Caco-2 (cell line): ENCODE results near the gene IGSF8. TPM values are rescaled to one million over a fixed set of nuclear protein-coding genes. Genes with fewer than 3 reads are reported as not detected.

Experiments used
- BruUV-seq: library from RNA; stranded (reverse); fragments of 400-500 nt; replicated peaks from 2 replicates; lab custom pipeline; 2021; lab: Mats Ljungman, UMichigan
- CTCF ChIA-PET: fragments of 300-600 bp; sonication (Branson Sonifier 250); formaldehyde crosslinking; loops from one replicate; lab custom pipeline; 2022; ENCODE audit warnings: antibody characterized with exemption; lab: Charles Lee
- POLR2A ChIA-PET: fragments of 300-600 bp; sonication (Branson Sonifier 250); formaldehyde crosslinking; loops from one replicate; lab custom pipeline; 2022; ENCODE audit warnings: antibody characterized with exemption; lab: Charles Lee
- DNase-seq, 2 experiments: peaks; one replicate each; pipeline versions ENCODE4 v3.0.0 to v3.0.0-alpha.2; 2020 to 2022
- H3K27me3 ChIP-seq: replicated peaks from 2 replicates; pipeline ENCODE4 v1.6.0; 2011; ENCODE audit warnings: low read length; ENCODE audit not compliant: control insufficient read depth, insufficient read depth
- H3K36me3 ChIP-seq: 2 replicates; pipeline ENCODE4 v1.5.1; 2011; ENCODE audit warnings: low read length; ENCODE audit not compliant: control insufficient read depth, insufficient read depth
- H3K4me1 ChIP-seq: fragments of 250-450 bp; sonication (Bioruptor Pico); 2 replicates; pipeline ENCODE4 v1.5.1; 2020; ENCODE audit warnings: mild to moderate bottlenecking
- H3K4me3 ChIP-seq: 2 replicates; pipeline ENCODE4 v1.5.1; 2011; ENCODE audit warnings: low read depth, mild to moderate bottlenecking, control low read depth, low read length
- H3K9me3 ChIP-seq: fragments of 250-450 bp; sonication (Bioruptor Pico); 2 replicates; pipeline ENCODE4 v1.5.1; 2020; ENCODE audit warnings: mild to moderate bottlenecking, moderate library complexity
- H3K27ac Mint-ChIP-seq: one replicate; pipeline ENCODE4 v1.8.0; 2022; ENCODE audit warnings: mixed read lengths; ENCODE audit not compliant: unreplicated experiment
- H3K27me3 Mint-ChIP-seq: one replicate; pipeline ENCODE4 v1.8.0; 2022; ENCODE audit warnings: mixed read lengths; ENCODE audit not compliant: insufficient read depth, unreplicated experiment
- H3K36me3 Mint-ChIP-seq: one replicate; pipeline ENCODE4 v1.8.0; 2022; ENCODE audit warnings: mild to moderate bottlenecking, mixed read lengths; ENCODE audit not compliant: insufficient read depth, unreplicated experiment
- H3K4me1 Mint-ChIP-seq: one replicate; pipeline ENCODE4 v1.8.0; 2022; ENCODE audit warnings: low read depth, mixed read lengths; ENCODE audit not compliant: unreplicated experiment
- H3K4me3 Mint-ChIP-seq: one replicate; pipeline ENCODE4 v1.8.0; 2022; ENCODE audit warnings: mild to moderate bottlenecking, moderate library complexity, mixed read lengths; ENCODE audit not compliant: unreplicated experiment
- H3K9me3 Mint-ChIP-seq: one replicate; pipeline ENCODE4 v1.8.0; 2022; ENCODE audit warnings: mixed read lengths; ENCODE audit not compliant: unreplicated experiment
- intact Hi-C: fragments of 100-400 bp; cut with micrococcal nuclease; formaldehyde crosslinking; loops from one replicate; pipeline ENCODE4 v1.10.0; 2022; ENCODE audit not compliant: unreplicated experiment
- total RNA-seq: library from RNA; stranded (reverse); gene quantifications from 2 replicates; pipeline ENCODE4 v1.2.3, GENCODE V29; 2022
- TF ChIP-seq, protein P1 (sequence below), 2 experiments: fragments of 200-600 bp in 1 of 2; IDR thresholded peaks; 1 replicate in 1 of 2; 2 replicates in 1 of 2; pipeline versions ENCODE4 v1.5.1 to v1.8.0; 2011 to 2022; ENCODE audit warnings: antibody characterized with exemption in 1 of 2, control low read depth in 1 of 2, inconsistent platforms in 1 of 2, low read depth in 1 of 2, low read length in 1 of 2, mild to moderate bottlenecking in 1 of 2, moderate library complexity in 1 of 2; ENCODE audit not compliant: insufficient read depth in 1 of 2, severe bottlenecking in 1 of 2, unreplicated experiment in 1 of 2

Gene IGSF8
- total RNA-seq, 1 experiment from 2014 or later: 15.4 TPM

DNA sequence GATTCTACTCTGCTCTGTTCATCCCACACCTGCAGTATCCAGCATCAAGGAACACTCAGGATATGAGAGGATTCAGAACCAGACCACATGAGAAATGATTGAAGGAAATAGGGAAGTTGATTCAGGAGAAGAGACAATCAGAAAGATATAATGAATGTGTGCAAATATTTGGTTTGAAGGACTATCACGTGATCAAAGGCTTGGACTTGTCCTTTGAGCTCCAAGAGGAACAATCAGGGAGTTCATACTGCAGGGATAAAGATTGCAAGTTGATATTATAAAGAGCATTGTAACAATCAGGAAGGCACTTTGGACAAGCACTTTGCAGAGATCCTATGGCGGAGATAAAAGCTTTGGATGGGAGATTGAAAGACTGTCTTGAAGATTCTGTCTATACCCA, 52.8 kb downstream of the IGSF8 start:
- no peak overlapping the region for H3K27ac Mint-ChIP-seq
- H3K4me3 Mint-ChIP-seq: no peak overlapping the region
- H3K4me1 ChIP-seq: no peaks in the 10 kb centered on the region
- POLR2A ChIA-PET: interaction anchor here (0.6 kb wide), 1 partner anchor 95 kb away, joined by 7 read pairs; no protein-coding TSS in a partner anchor
- intact Hi-C loops: loop anchor here (1.0 to 2.0 kb wide), 2 partner anchors 25 to 33 kb away; partner anchors contain the start of gene KCNJ10
- H3K27me3 ChIP-seq: no peaks in the 10 kb centered on the region
- peaks cover 18% of the 10 kb centered on the region for H3K4me1 Mint-ChIP-seq
- no peaks in the 10 kb centered on the region for H3K36me3 ChIP-seq
- H3K4me3 ChIP-seq: no peak overlapping the region
- H3K36me3 Mint-ChIP-seq: no peaks in the 10 kb centered on the region
- no TSS peak for BruUV-seq
- TF ChIP-seq, protein P1, sequence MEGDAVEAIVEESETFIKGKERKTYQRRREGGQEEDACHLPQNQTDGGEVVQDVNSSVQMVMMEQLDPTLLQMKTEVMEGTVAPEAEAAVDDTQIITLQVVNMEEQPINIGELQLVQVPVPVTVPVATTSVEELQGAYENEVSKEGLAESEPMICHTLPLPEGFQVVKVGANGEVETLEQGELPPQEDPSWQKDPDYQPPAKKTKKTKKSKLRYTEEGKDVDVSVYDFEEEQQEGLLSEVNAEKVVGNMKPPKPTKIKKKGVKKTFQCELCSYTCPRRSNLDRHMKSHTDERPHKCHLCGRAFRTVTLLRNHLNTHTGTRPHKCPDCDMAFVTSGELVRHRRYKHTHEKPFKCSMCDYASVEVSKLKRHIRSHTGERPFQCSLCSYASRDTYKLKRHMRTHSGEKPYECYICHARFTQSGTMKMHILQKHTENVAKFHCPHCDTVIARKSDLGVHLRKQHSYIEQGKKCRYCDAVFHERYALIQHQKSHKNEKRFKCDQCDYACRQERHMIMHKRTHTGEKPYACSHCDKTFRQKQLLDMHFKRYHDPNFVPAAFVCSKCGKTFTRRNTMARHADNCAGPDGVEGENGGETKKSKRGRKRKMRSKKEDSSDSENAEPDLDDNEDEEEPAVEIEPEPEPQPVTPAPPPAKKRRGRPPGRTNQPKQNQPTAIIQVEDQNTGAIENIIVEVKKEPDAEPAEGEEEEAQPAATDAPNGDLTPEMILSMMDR (IDR thresholded peaks at IDR 0.05; ENCODE audit: insufficient read depth in 1 of 2, low read depth in 1 of 2, low read length in 1 of 2, severe bottlenecking in 1 of 2, unreplicated experiment in 1 of 2): no peak
- no peaks in the 10 kb centered on the region for H3K9me3 Mint-ChIP-seq
- no peak for DNase-seq
- CTCF ChIA-PET: interaction anchor here (1.0 to 2.5 kb wide), 6 partner anchors 8 to 206 kb away, joined by 3 to 16 read pairs (median 4); partner anchors contain the start of gene KCNJ10
- H3K9me3 ChIP-seq: no peaks in the 10 kb centered on the region
- peaks cover 19% of the 10 kb centered on the region for H3K27me3 Mint-ChIP-seq

- Histone ChIP-seq H3K27me3 (no peaks in the 10 kb centered on the region), H3K9me3 (no peaks in the 10 kb centered on the region), H3K36me3 (no peaks in the 10 kb centered on the region), H3K4me3 (no peak overlapping the region), H3K4me1 (no peaks in the 10 kb centered on the region)
- Mint-ChIP-seq H3K4me3 (no peak overlapping the region), H3K27ac (no peak overlapping the region), H3K27me3 (peaks cover 9% of the 10 kb centered on the region), H3K9me3 (no peaks in the 10 kb centered on the region), H3K36me3 (no peaks in the 10 kb centered on the region), H3K4me1 (peaks cover 18% of the 10 kb centered on the region)
- ChIA-PET CTCF (no interaction called here), POLR2A (no interaction called here)
- TF ChIP-seq, protein P1 (IDR thresholded peaks at IDR 0.05; ENCODE audit: insufficient read depth in 1 of 2, low read depth in 1 of 2, low read length in 1 of 2, severe bottlenecking in 1 of 2, unreplicated experiment in 1 of 2): no peak
- DNase-seq: no peak
- BruUV-seq: no TSS peak
- intact Hi-C loops: no loop called here
Observed at GRCh38 chr1:160043543-160043942, 54.9 kb downstream of the IGSF8 start.

Other genes with a start within 250 kb of the IGSF8 start
- not detected in 2 replicates for gene VSIG8, start 236.0 kb downstream of the IGSF8 start, total RNA-seq
- gene CFAP45, start 198.5 kb downstream of the IGSF8 start, total RNA-seq: 1.1 and 1.5 TPM in 2 replicates
- gene TAGLN2, start 173.1 kb downstream of the IGSF8 start, total RNA-seq: 518 and 531 TPM in 2 replicates
- 19.6 and 21.2 TPM in 2 replicates for gene IGSF9, start 153.0 kb downstream of the IGSF8 start, total RNA-seq
- gene SLAMF9, start 144.4 kb downstream of the IGSF8 start, total RNA-seq: 0.36 TPM in 1 of 2 replicates, not detected in the other
- 5.5 and 5.7 TPM in 2 replicates for gene PIGM, start 66.6 kb downstream of the IGSF8 start, total RNA-seq
- 0.58 and 0.68 TPM in 2 replicates for gene KCNJ10, start 28.5 kb downstream of the IGSF8 start, total RNA-seq
- gene KCNJ9, start 17.1 kb downstream of the IGSF8 start, total RNA-seq: not detected in 2 replicates
- 0.36 TPM in 1 of 2 replicates, not detected in the other for gene ATP1A2, start 17.1 kb upstream of the IGSF8 start, total RNA-seq
- not detected in 2 replicates for gene ATP1A4, start 53.0 kb upstream of the IGSF8 start, total RNA-seq
- gene CASQ1, start 92.0 kb upstream of the IGSF8 start, total RNA-seq: not detected in 2 replicates
- 84.9 and 85.1 TPM in 2 replicates for gene PEA15, start 106.8 kb upstream of the IGSF8 start, total RNA-seq
- gene DCAF8, start 163.9 kb upstream of the IGSF8 start, total RNA-seq: 112 and 116 TPM in 2 replicates
- gene PEX19, start 186.5 kb upstream of the IGSF8 start, total RNA-seq: 56.3 and 59.3 TPM in 2 replicates
- gene COPA, start 244.6 kb upstream of the IGSF8 start, total RNA-seq: 153 and 155 TPM in 2 replicates
- gene NCSTN, start 244.8 kb upstream of the IGSF8 start, total RNA-seq: 89.5 and 102 TPM in 2 replicates